Heart right ventricle (tissue), 16 donors: ENCODE measurements around the gene LRRC8D. TPM values are rescaled to one million over a fixed set of nuclear protein-coding genes. Genes with fewer than 3 reads are reported as not detected.
"Not testable (repeated sequence)": the region's sequence is repeated elsewhere in the genome, so short reads cannot be mapped to it uniquely, and the experiment has no call there.

ENCODE experiments used
- ATAC-seq, 8 donors: fragments of 200-7000 bp; cut with Tn5 transposase; one replicate each; pipeline ENCODE4 v1.9.1; 2020; ENCODE audit warnings: mild to moderate bottlenecking in 8 of 8, moderate library complexity in 8 of 8, moderate number of reproducible peaks in 1 of 8
- DNase-seq, 2 donors: peaks; one replicate each; pipeline ENCODE4 v3.0.0-alpha.2; 2020
- H3K27ac ChIP-seq, 10 donors: fragments of 200-600 bp; sonication (generic) in 2 of 10; one replicate each; pipeline versions ENCODE4 v1.5.0 to v1.8.0; 2020 to 2022; ENCODE audit warnings: mild to moderate bottlenecking in 3 of 10
- H3K27me3 ChIP-seq, 7 donors: fragments of 200-600 bp; one replicate each; pipeline ENCODE4 v1.8.0; 2021 to 2022; ENCODE audit warnings: mild to moderate bottlenecking in 2 of 7
- H3K36me3 ChIP-seq, 9 donors: fragments of 200-600 bp; sonication (generic) in 1 of 9; one replicate each; pipeline versions ENCODE4 v1.5.0 to v1.8.0; 2020 to 2022; ENCODE audit warnings: mild to moderate bottlenecking in 2 of 9
- H3K4me1 ChIP-seq, 9 donors: fragments of 200-600 bp; sonication (generic) in 1 of 9; one replicate each; pipeline versions ENCODE4 v1.5.0 to v1.8.0; 2020 to 2022; ENCODE audit warnings: mild to moderate bottlenecking in 4 of 9
- H3K4me3 ChIP-seq, 10 donors: fragments of 200-600 bp; sonication (generic) in 2 of 10; one replicate each; pipeline versions ENCODE4 v1.5.0 to v1.8.0; 2020 to 2022; ENCODE audit warnings: mild to moderate bottlenecking in 7 of 10, moderate library complexity in 2 of 10
- H3K9me3 ChIP-seq, 11 donors: fragments of 200-600 bp in 10 of 11; sonication (generic) in 2 of 11; one replicate each; pipeline versions ENCODE4 v1.5.0 to v1.8.0; 2013 to 2022; ENCODE audit warnings: mild to moderate bottlenecking in 2 of 11, control low read depth in 1 of 11, moderate library complexity in 1 of 11
- WGBS, 2 donors: extraction: QIAGEN DNeasy Blood & Tissue Kit; methylation state at CpG; one replicate each; pipeline ENCODE4 v1.1.7; 2013; ENCODE audit warnings: inconsistent platforms in 1 of 2; 5-methylcytosine and 5-hydroxymethylcytosine counted together
- intact Hi-C, 10 donors: fragments of 100-400 bp; cut with DNase I; formaldehyde crosslinking; loops; one replicate each; pipeline versions ENCODE4 v1.11.1 to v1.14.2; 2022
- long read RNA-seq, 3 donors: library from polyadenylated mRNA; unstranded; transcript quantifications; one replicate each; pipeline ENCODE4 v2.0.0, GENCODE V29; 2020 to 2021
- polyA plus RNA-seq, 2 donors: library from polyadenylated mRNA; stranded (reverse); fragments of 200-250 nt; gene quantifications; one replicate each; pipeline ENCODE4 v1.2.3, GENCODE V29; 2013
- total RNA-seq, 10 donors: library from RNA; stranded (reverse); fragmentation: NEBNext Ultra II Directional in 3 of 10; extraction: Animal tissue kit (Norgen Biotek cat#: 25700) in 3 of 10; gene quantifications; one replicate each; pipeline versions ENCODE4 v1.2.1 to v1.2.4, GENCODE V29; 2021 to 2023
- TF ChIP-seq, protein P1 (sequence below), 9 donors: fragments of 200-600 bp; sonication (generic) in 2 of 9; IDR thresholded peaks; one replicate each; pipeline versions ENCODE4 v1.5.0 to v1.8.0; 2021 to 2022; ENCODE audit warnings: antibody characterized with exemption in 9 of 9, mild to moderate bottlenecking in 5 of 9, moderate library complexity in 1 of 9
- donor health status: Arrhythmogenic right ventricular cardiomyopathy.
- donor health status: ischemic (EF 13 %, LVEDD 7.1; RV severe dilation, severe dysfunction).
- donor health status: healthy with polysubstance abuse.
- donor health status: DM: no; HTN: yes; CAD: no.
- donor health status: DM: no; HTN: no; CAD: no.
- donor health status: ischemic (EF 25% LVEDD 6.9; RV normal size, moderate dysfunction).
- donor health status: ischemic (EF 25% LVEDD 5.7; RV mildly dilated, moderate dysfunction).
- donor health status: healthy.
- donor health status: DM: yes; HTN: yes; CAD: no.
- donor health status: Ischemic cardiomyopathy.
- donor health status: ischemic (EF 35%, LVEDD 5.7; RV mildly dilated, moderate dysfunction).
- donor health status: nonischemic (EF 11% LVEDD 7.7; RV severe dilation, severe dysfunction).
- donor health status: DM: yes; HTN: yes; CAD: no.
- donor health status: PGD.
- donor health status: ischemic (EF 29% LVEDD 5.4; RV normal size, mild dysfunction).
- donor health status: nonischemic (EF 23%, LVEDD 6.1; RV moderate dilation, normal function).

Gene LRRC8D
- total RNA-seq, result 1 to 10 TPM; 5.1 to 8.2 (median 6.6) TPM
- 10 to 100 TPM in 1 of 2 donors, 1 to 10 TPM in 1; 3.0 to 11.0 TPM for polyA plus RNA-seq
- long read RNA-seq, donor 1, partial matches to known transcripts, result 0 of 8 reads
- long read RNA-seq, donor 1, other reads (novel, unspliced or antisense), result 5 of 8 reads
- long read RNA-seq, donor 2, partial matches to known transcripts, result 0 of 3 reads
- long read RNA-seq, donor 2, other reads (novel, unspliced or antisense), result 1 of 3 reads
- long read RNA-seq, donor 3, partial matches to known transcripts, result 0 of 13 reads
- long read RNA-seq, donor 3, other reads (novel, unspliced or antisense), result 6 of 13 reads

DNA sequence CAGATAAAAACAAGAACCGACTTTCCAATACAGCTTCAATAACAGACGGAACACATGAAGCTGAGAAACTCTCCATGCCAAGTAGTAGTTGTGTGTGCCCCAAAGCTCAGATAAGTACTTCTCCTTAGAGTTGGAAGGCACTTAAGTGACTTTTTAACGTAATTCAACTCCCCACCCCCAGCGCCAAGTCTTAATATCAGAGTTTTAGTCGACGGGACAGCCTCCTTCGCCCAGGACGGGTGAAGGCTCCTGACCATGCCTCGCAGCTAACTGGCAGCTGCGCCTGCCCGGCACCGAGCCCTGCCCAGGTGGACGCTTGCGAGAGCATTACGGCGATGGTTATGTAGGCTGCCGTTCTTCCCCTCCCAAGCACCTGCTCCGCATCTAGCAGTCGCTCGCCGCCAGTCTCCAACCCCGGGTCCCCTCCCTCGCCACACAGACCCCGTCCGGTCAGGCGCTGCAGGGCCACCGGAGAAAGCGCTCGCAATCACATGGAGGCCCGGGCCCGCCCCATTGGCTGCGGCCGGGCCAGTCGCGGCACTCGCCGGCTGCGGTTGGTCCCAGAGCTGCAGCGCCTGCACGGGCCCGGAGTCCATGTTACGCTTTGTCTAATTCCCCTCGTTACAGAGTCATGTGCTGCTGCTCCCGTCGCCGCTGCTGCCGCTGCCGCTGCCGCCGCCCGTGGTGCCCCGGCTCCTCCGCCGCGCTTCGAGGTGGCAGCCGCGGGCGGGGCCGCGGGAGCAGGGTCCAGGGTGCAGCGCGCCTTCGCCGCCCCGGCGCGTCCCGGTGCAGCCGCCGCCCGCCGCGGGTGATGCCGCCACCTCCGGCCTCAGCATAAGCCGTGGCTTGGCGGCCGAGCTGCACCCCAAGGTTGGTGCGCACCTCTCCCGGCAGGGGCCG, at the start of gene LRRC8D:
LRRC8D (plus strand) TSS at position 611 of the 900 bp plus-strand sequence. CDS start 112,037 bp downstream, outside the sequence.
- peak; percentile 86 for DNase-seq
- intact Hi-C loops, result loop anchor here in 2 of 10 donors (2.0 to 5.0 kb wide), 3 partner anchors 18 to 174 kb away; partner anchors contain the start of gene ZNF326 (in 1 of the 2)
- TF ChIP-seq, protein P1, sequence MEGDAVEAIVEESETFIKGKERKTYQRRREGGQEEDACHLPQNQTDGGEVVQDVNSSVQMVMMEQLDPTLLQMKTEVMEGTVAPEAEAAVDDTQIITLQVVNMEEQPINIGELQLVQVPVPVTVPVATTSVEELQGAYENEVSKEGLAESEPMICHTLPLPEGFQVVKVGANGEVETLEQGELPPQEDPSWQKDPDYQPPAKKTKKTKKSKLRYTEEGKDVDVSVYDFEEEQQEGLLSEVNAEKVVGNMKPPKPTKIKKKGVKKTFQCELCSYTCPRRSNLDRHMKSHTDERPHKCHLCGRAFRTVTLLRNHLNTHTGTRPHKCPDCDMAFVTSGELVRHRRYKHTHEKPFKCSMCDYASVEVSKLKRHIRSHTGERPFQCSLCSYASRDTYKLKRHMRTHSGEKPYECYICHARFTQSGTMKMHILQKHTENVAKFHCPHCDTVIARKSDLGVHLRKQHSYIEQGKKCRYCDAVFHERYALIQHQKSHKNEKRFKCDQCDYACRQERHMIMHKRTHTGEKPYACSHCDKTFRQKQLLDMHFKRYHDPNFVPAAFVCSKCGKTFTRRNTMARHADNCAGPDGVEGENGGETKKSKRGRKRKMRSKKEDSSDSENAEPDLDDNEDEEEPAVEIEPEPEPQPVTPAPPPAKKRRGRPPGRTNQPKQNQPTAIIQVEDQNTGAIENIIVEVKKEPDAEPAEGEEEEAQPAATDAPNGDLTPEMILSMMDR (IDR thresholded peaks at IDR 0.05), result peak in 1 of 9 donors; percentile 9
- Histone ChIP-seq H3K4me1 (peaks cover 0 to 47% (median 32%) of the 10 kb centered on the region in 9 donors), H3K9me3 (no peaks in the 10 kb centered on the region), H3K27me3 (no peaks in the 10 kb centered on the region), H3K4me3 (peak within 1 kb of the TSS; percentile 79 to 96 (median 90)), H3K27ac (peak within 1 kb of the TSS in 9 of 10 donors; percentile 75 to 90 (median 82)), H3K36me3 (no peaks in the 10 kb centered on the region)
- WGBS, 2 donors, result 0 to 1% methylated on average over 81 to 82 of the region's 82 CpGs
- peak; percentile 95 to 99 (median 97) for ATAC-seq

DNA sequence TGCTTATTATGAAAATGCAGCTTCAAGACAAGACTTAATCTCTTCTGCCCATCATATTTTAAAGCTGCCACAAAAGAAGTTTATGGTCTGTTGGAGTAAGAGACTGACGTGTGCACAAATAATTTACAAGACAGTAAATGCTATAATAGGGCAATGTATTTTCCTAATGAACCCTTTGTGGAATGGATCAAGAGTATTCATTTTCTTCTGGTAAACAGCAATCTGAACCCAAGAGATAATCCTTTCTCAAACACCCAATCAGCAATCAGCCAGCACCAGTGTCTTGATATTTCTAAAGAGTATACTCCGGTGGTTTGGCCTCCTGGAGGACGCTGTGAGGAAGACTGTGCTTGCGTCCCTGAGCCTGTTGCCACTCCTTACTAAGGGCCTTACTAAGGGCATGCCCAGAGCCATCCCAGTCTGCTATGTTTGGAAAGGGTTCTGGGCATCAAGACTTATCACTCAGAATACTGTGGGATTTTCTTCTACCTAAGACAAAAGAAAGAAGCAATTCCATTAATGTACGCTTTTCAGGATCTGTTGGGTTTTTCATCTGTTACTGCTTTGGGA, 48.8 kb upstream of the LRRC8D start:
- no peaks in the 10 kb centered on the region for H3K27me3 ChIP-seq
- no peaks in the 10 kb centered on the region for H3K4me1 ChIP-seq
- TF ChIP-seq, protein P1 (IDR thresholded peaks at IDR 0.05), result no peak
- H3K4me3 ChIP-seq, result no peak overlapping the region
- WGBS, 2 donors, result 88 to 89% methylated on average over 5 of the region's 5 CpGs
- intact Hi-C loops, result no loop called here
- no peaks in the 10 kb centered on the region for H3K36me3 ChIP-seq
- DNase-seq, result no peak
- H3K27ac ChIP-seq, result no peak overlapping the region
- no peak for ATAC-seq
- H3K9me3 ChIP-seq, result no peaks in the 10 kb centered on the region

DNA sequence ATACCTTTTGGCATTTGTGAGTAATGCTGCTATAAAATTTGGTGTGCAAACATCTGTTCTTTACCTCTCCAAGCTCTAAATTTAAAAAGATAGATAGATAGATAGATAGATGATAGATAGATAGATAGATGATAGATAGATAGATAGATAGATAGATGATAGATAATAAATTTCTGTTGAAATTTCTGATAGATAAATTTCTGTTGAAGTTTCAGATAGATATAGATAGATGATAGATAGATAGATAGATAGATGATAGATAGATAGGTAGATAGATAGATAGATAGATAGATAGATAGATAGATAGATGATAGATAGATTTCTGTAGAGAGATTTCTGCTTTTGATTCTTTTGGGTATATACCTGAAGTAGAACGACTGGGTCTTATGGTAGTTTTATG, 44.7 kb upstream of the LRRC8D start:
- H3K4me3 ChIP-seq, intact Hi-C loops, H3K27ac ChIP-seq, DNase-seq, H3K36me3 ChIP-seq, H3K9me3 ChIP-seq, ATAC-seq, H3K4me1 ChIP-seq, H3K27me3 ChIP-seq: not testable (repeated sequence)
- WGBS, 2 donors, result 81 to 84% methylated on average over 1 of the region's 1 CpG

DNA sequence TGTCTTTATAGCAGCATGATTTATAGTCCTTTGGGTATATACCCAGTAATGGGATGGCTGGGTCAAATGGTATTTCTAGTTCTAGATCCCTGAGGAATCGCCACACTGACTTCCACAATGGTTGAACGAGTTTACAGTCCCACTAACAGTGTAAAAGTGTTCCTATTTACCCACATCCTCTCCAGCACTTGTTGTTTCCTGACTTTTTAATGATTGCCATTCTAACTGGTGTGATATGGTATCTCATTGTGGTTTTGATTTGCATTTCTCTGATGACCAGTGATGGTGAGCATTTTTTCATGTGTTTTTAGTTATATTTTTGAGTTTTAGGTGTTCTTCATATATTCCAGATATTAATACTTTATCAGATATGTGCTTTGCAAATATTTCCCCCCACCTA, 43.6 kb upstream of the LRRC8D start:
- 70 to 81% methylated on average over 2 of the region's 2 CpGs for WGBS, 2 donors
- H3K36me3 ChIP-seq, H3K4me1 ChIP-seq, H3K27ac ChIP-seq, DNase-seq, H3K27me3 ChIP-seq, H3K9me3 ChIP-seq, H3K4me3 ChIP-seq, intact Hi-C loops, ATAC-seq: not testable (repeated sequence)
